OCI-LY7 (cell line): ENCODE results near the gene LHX5. TPM values are rescaled to one million over a fixed set of nuclear protein-coding genes. Genes with fewer than 3 reads are reported as not detected.

ENCODE experiments used
- BruUV-seq: library from RNA; stranded (reverse); fragments of 400-500 nt; replicated peaks from 2 replicates; lab custom pipeline; 2021; lab: Mats Ljungman, UMichigan
- CTCF ChIA-PET: fragments of 300-600 bp; sonication (Branson Sonifier 250); formaldehyde crosslinking; loops from one replicate; lab custom pipeline; 2022; ENCODE audit warnings: antibody characterized with exemption; ENCODE audit not compliant: unreplicated experiment; lab: Charles Lee
- POLR2A ChIA-PET: fragments of 300-600 bp; sonication (Branson Sonifier 250); formaldehyde crosslinking; loops from one replicate; lab custom pipeline; 2022; ENCODE audit warnings: antibody characterized with exemption; lab: Charles Lee
- DNase-seq: peaks from one replicate; pipeline ENCODE4 v3.0.0-alpha.2; 2015; ENCODE audit warnings: low spot score
- H2AFZ ChIP-seq: fragments of 200-600 bp; sonication (generic), shearing (Covaris generic); 2 replicates; pipeline ENCODE4 v1.6.1; 2014; ENCODE audit warnings: mild to moderate bottlenecking, antibody characterized with exemption, low read length, moderate library complexity
- H3K27ac ChIP-seq: fragments of 200-600 bp; sonication (generic); 2 replicates; pipeline ENCODE4 v1.5.1; 2014; ENCODE audit warnings: mixed run types, low read depth, mild to moderate bottlenecking, moderate library complexity, low read length, inconsistent platforms; ENCODE audit not compliant: poor library complexity, severe bottlenecking
- H3K36me3 ChIP-seq: fragments of 200-600 bp; sonication (generic); 2 replicates; pipeline ENCODE4 v1.6.1; 2014; ENCODE audit warnings: mild to moderate bottlenecking, antibody characterized with exemption, low read length, moderate library complexity, mixed read lengths; ENCODE audit not compliant: insufficient read depth
- H3K4me1 ChIP-seq: fragments of 200-600 bp; sonication (generic); 2 replicates; pipeline ENCODE4 v1.5.1; 2014; ENCODE audit warnings: mild to moderate bottlenecking, low read length; ENCODE audit not compliant: insufficient read depth, poor library complexity, severe bottlenecking
- H3K4me2 ChIP-seq: fragments of 200-600 bp; sonication (generic); 2 replicates; pipeline ENCODE4 v1.6.1; 2014; ENCODE audit warnings: mild to moderate bottlenecking, low read length
- H3K4me3 ChIP-seq: fragments of 200-600 bp; sonication (generic); 2 replicates; pipeline ENCODE4 v1.5.1; 2014; ENCODE audit warnings: mild to moderate bottlenecking, low read depth, low read length; ENCODE audit not compliant: poor library complexity, severe bottlenecking
- H3K79me2 ChIP-seq: fragments of 200-600 bp; sonication (generic); 2 replicates; pipeline ENCODE4 v1.6.1; 2016; ENCODE audit warnings: low read depth, mild to moderate bottlenecking, low read length, moderate library complexity, mixed read lengths; ENCODE audit not compliant: insufficient read depth
- H3K9me2 ChIP-seq: fragments of 200-600 bp; sonication (generic); 2 replicates; pipeline ENCODE4 v1.6.1; 2016; ENCODE audit warnings: mild to moderate bottlenecking, low read length, mixed read lengths; ENCODE audit not compliant: insufficient read depth
- H3K9me3 ChIP-seq: fragments of 200-600 bp; sonication (generic); 2 replicates; pipeline ENCODE4 v1.6.1; 2014; ENCODE audit warnings: mild to moderate bottlenecking, mixed run types, low read length, mixed read lengths
- H4K20me1 ChIP-seq: fragments of 200-600 bp; sonication (generic); 2 replicates; pipeline ENCODE4 v1.6.1; 2014; ENCODE audit warnings: mild to moderate bottlenecking, antibody characterized with exemption, low read length, moderate library complexity, mixed read lengths; ENCODE audit not compliant: insufficient read depth
- CTCF ChIP-seq: fragments of 200-600 bp; sonication (generic); conservative IDR thresholded peaks from 2 replicates; pipeline ENCODE4 v1.5.1; 2014; ENCODE audit warnings: mild to moderate bottlenecking, antibody characterized with exemption, low read length, moderate library complexity, mixed read lengths
- EZH2phosphoT487 ChIP-seq: fragments of 200-600 bp; sonication (generic); IDR thresholded peaks from 2 replicates; pipeline ENCODE4 v1.6.1; 2018; ENCODE audit warnings: low read depth, borderline replicate concordance, mild to moderate bottlenecking, mixed run types, antibody characterized with exemption, low read length, moderate library complexity, mixed read lengths
- intact Hi-C: fragments of 100-400 bp; cut with micrococcal nuclease; formaldehyde crosslinking; loops from one replicate; pipeline ENCODE4 v1.10.0; 2022; ENCODE audit not compliant: unreplicated experiment
- total RNA-seq, 2 experiments: library from RNA; depleted of rRNA in 1 of 2; stranded (reverse); fragments of >200 nt in 1 of 2; shearing (Covaris generic) in 1 of 2; gene quantifications; 2 replicates each; pipeline ENCODE4 v1.2.3, GENCODE V29; 2014 to 2022

LHX5 gene
- total RNA-seq, 2 experiments from 2014 or later: not detected

- DNase-seq: no peak
- H3K9me3 ChIP-seq: no peaks in the 10 kb centered on the region
- no peak overlapping the region for H2AFZ ChIP-seq
- peaks cover 10% of the 10 kb centered on the region for H3K4me1 ChIP-seq
- H3K9me2 ChIP-seq: no peaks in the 10 kb centered on the region
- CTCF ChIA-PET: no interaction called here
- no peak for TF ChIP-seq EZH2phosphoT487
- no peak for TF ChIP-seq CTCF
- no peak overlapping the region for H3K4me3 ChIP-seq
- no peaks in the 10 kb centered on the region for H3K79me2 ChIP-seq
- no peaks in the 10 kb centered on the region for H3K36me3 ChIP-seq
- H3K27ac ChIP-seq: no peak overlapping the region
- BruUV-seq: no TSS peak
- H3K4me2 ChIP-seq: no peak overlapping the region
- POLR2A ChIA-PET: no interaction called here
- H4K20me1 ChIP-seq: no peaks in the 10 kb centered on the region
- intact Hi-C loops: loop anchor here (5.0 kb wide), 1 partner anchor 448 kb away; no protein-coding TSS in a partner anchor
These were observed 7.8 kb downstream of the LHX5 start for GRCh38 chr12:113463746-113464451.

DNA sequence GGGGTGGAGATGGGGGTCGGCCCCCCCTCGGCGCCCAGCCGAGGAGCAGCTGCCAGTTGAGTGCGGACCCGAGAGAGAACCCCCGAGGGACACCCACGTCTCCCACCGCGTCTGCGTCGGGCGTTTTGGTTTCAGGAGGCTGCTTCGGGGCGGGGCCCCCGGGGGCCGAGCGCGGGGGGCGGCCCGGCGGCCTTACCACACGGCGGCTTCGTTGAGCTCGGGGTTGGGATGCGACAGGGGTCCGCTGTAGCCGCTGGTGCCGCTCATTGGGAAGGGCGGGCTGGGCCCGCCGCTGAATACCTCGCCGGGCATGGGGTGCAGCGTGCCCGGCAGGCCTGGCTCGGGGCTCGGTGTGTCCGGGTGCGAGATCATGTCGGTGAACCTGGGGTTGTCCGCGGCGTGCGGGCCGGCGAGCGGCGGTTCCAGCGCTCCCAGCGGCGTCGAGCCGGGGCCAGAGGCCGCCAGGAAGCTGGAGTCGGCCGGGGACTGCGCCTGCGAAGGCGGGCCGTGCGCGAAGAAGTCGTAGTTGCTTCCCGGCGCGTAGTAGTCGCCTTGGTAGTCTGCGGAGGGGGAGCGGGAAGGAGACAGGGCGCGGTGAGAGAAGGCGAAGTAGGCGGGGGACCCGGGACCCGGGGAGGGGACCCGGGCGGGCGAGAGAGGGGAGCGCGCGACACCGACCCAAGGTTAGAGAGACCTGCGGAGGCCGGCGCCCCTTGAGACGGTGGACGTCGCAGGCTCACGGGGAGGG is 8.5 kb downstream of the LHX5 start:
- H3K79me2 ChIP-seq: no peaks in the 10 kb centered on the region
- no peaks in the 10 kb centered on the region for H4K20me1 ChIP-seq
- TF ChIP-seq EZH2phosphoT487 (no peak), CTCF (no peak)
- H3K4me3 ChIP-seq: no peak overlapping the region
- no peaks in the 10 kb centered on the region for H3K9me2 ChIP-seq
- peaks cover 17% of the 10 kb centered on the region for H3K4me1 ChIP-seq
- POLR2A ChIA-PET: no interaction called here
- no peaks in the 10 kb centered on the region for H3K36me3 ChIP-seq
- intact Hi-C loops: loop anchor here (5.0 kb wide), 1 partner anchor 449 kb away; no protein-coding TSS in a partner anchor
- CTCF ChIA-PET: no interaction called here
- no peak overlapping the region for H2AFZ ChIP-seq
- no peak overlapping the region for H3K4me2 ChIP-seq
- DNase-seq: no peak
- no TSS peak for BruUV-seq
- H3K9me3 ChIP-seq: no peaks in the 10 kb centered on the region
- H3K27ac ChIP-seq: no peak overlapping the region
